HG02798 (cell line): ENCODE measurements around the gene TBC1D1.
"Not testable (repeated sequence)": the region's sequence is repeated elsewhere in the genome, so short reads cannot be mapped to it uniquely, and the experiment has no call there.

Source experiments
- ATAC-seq: cut with Tn5 transposase; IDR thresholded peaks from one replicate; pipeline ENCODE4 v1.9.1; 2021; ENCODE audit warnings: mild to moderate bottlenecking; ENCODE audit not compliant: unreplicated experiment, poor library complexity

TBC1D1 gene

DNA sequence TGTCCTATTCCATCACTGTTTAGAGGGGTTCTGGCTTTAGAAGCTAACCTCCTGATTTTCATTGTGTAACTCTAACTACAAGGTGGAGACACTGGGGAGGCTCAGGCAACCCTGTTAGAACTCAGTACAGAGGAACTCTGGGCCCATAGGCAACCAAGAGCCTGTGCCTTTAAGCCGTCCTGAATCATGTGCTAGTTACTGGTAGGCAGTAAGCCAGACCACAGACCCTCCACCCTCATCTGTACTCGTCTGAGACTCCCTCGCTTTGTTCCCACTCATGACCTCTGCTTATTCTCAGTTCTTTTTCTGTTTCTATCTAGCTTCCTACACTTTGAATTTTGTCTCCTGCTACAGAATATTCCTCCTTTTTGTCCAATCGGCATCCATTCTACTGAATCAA lies 31.4 kb downstream of the TBC1D1 start:
- no peak for ATAC-seq

DNA sequence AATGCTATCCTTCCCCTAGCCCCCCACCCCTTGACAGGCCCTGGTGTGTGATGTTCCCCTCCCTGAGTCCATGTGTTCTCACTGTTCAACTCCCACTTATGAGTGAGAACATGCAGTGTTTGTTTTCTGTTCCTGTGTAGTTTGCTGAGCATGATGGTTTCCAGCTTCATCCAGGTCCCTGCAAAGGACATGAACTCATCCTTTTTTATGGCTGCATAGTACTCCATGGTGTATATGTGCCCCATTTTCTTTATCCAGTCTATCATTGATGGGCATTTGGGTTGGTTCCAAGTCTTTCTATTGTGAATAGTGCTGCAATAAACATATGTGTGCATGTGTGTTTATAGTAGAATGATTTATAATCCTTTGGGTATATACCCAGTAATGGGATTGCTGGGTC lies 32.2 kb downstream of the TBC1D1 start:
- ATAC-seq: not testable (repeated sequence)

DNA sequence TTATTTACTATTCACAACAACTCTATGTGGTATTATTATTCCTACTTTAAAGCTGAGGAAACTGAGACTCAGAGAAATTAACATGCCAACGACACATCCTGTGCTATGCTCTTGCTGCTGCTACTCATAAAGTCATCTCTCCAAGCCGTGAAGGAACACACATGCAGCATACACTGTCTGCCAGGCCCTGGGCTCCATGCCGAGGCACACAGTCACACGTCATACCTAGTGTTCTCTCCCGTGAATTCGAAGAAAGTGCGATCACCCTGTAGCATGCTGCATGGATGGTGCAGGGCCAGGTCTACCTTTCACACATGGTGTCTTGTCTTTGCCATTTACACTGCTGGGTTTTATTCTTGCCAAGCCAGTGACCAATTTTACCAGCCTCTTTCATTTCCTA lies 34.1 kb downstream of the TBC1D1 start:
- ATAC-seq: no peak

DNA sequence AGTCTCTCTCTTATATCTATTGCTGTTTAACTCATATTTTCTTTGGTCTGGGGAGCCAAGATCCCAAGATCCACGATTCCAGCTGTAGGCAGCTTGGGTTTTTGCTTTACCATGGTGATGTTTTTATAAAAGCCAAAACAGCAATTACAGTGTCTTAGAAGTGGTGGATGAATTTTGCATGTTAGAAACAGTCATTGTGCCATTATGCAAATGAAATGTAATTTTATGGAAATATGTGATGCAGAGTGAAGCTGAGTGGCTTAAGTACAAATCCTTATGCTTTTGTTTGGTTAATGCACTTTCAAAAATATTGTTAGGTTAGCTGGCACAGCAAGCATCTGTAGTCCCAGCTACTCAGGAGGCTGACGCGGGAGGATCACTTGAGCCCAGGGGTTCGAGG lies 36.5 kb downstream of the TBC1D1 start:
- ATAC-seq: no peak

DNA sequence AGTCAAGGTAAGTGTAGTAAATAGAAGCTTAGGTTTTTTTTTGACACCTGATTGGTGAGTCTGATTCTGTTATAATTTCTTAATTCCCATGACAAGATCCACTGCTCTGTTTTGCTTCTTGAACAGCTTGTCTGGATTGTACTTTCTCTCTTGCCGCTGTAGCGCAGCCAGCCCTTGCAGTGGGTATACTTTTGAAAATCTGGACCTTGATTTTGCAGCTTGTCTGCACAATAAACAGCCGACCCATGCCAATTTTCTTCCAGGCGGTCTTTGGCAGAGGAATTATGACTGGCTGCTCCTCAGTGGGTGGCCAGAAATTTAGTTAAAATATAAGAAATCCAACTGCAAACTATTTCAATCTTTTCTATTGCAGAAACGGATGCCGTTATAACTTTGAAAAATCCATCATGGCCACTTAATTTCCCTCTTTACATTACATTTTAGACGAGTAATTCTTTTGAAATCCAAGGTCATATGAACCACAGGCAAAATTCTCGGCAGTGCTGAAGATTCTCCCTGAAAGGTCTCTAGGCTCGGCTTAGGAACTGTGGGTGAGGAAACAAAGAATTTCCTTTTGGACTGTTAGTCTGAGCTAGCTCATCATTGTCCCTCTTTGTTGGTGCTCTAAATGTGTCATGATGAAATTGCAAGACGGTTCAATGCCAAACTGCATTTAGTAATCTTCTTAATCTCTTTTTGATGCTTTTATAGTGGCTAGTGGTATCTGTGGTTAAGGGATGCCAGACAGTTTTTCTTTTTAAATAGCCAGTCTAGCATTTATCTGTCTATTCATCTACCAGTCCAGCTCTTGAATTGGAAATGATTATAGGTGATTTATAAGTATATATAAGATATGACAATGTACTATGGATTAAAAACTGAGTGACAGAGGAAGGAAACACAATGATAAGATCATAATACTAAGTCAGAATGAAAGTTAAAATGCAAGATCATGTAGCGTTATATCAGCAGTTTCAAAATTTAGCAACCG lies 37.8 kb downstream of the TBC1D1 start:
- no peak for ATAC-seq

DNA sequence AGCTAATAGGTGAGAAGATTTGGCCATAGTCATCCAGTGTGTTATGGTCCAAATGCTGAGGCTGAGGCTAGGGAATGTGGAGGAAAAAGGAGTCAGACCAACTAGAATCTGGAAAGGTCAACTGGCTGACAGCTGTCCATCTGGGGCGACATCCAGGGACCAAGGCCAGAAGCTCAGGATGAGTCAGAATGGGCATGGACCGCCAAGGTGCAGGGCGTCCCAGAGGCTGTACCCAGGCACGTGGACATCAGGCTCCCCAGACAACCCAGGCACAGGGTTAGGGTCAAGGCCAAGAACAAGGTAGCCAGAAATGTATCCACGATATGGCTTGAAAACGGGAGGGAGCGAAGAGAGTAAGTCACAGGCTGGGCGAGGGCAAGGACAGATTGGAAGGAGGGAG lies 43.2 kb downstream of the TBC1D1 start:
- ATAC-seq: no peak

DNA sequence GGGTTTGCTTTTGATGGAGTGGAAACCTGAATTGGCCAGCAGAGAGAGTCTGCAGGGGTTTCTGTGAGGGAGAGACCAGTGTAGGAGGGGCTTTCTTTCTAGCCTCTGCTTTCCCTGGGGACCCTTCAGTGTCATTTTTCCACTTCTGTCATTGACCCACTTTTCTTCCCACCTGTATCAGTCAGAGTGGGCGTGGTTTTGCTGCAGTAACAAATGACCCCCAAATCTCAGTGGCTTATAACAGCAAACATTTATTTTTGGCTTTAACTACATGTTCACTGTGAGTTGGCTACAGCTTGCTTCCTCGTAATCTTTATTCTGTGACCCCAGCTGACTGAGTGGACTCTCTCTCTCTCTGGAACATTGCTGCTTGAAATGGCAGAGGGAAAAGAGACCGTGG lies 43.7 kb downstream of the TBC1D1 start:
- ATAC-seq: no peak

DNA sequence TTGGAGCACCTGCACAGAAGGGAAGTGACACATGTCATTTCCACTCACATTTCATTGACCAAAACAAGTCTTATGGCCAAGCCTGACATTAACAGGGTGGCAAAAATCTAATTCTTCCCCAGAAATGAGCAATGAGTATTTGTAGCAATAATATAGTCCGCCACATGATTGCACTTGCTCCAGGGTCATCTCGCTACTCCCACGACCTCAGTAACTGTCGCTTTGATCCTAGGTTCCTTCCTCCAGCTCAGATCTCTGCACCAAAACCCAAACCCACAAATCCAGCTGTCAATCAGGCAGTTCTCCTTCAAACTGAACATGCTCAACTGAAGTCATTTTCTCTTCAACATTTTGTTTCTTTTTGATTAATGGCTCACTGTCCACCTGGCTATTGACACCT lies 44.1 kb downstream of the TBC1D1 start:
- no peak for ATAC-seq

DNA sequence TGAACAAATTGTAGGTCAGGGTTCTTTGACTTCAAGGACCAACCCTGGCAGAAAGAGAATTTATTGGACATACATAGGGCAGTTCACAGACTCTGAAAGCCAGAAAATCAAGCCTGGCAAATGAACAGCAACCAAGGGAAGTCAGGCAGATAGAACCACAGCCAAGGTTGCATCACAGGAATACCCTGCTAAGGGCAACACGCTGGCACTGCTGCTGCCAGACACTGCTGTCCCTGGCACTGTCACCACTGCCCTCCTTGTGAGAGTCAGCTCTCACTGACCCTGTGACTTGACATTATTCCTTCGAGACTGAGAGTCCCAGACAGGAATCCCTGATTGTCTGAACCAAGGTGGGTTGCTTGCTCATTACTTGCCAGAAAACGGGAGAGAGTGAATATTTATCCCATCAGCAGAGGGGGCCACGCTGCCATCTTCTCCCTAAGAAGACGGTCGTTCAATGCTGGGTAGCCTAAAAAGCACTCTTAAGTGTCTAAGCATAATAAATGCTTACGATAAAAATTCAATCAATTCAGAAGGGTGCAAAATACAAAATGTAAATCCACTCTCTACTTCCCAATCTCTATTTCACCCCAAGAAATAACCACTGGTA lies 46.1 kb downstream of the TBC1D1 start:
- ATAC-seq: no peak

DNA sequence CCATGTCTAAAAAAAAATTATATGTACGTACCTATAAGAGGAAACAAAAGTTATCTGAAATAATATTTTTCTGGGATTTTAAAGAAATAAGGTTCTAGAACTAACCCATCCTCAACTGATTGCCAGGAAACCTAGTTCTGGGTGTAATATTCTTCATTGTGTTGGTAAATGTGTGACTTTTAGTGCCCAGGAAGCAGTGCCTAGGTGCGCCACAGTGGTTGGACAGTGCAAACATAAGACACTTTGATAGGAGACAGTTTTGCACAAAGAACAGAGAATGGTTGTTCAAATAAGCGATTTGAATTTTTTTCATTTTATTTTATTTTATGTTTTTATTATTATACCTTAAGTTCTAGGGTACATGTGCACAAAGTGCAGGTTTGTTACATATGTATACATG lies 47.3 kb downstream of the TBC1D1 start:
- ATAC-seq: no peak

DNA sequence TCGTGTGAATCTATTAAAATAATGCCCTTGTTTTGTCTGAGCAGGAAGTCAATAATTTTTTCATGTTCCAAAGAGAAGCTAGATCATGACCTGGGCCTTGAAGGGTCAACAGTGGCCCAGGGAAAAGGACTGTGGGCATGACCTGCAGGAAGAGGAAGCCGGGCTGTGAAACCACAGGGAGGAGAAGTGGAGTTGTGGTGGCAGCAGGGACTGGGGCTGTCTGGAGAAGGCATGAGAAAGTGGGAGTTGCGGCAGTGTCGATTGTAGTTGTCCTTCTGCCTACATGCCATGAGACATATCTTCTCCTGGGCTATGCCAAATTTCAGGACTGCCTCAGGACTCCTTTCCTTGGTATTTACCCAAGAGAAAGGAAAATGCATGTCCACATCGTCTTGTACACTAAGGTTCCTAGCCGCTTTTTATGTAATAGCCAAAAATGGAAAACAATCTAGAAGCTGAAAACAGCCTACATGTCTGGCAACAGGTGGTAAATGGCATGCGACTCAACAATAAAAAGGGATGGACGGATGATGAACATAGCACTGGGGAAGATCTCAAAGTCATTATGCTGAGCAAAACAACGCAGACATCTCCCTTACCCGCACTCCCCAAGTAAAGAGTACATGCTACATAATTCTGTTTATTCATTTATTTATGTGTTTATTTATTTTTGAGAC lies 55.8 kb downstream of the TBC1D1 start:
- ATAC-seq: no peak

DNA sequence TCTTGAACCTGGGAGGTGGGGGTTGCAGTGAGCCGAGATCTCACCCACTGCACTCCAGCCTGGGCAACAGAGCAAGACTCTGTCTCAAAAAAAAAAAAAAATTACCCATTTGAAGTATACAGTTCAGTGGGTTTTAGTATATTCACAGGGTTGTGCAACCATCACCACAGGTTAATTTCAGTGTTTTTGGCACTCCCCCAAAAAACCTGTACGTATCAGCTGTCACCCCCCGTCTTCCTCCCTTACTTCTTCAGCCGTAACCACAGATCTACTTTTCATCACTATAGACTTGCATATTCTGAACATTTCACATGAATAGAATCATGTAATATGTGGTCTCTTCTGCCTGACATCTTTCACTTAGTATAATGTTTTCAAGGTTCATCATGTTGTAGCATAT lies 57.7 kb downstream of the TBC1D1 start:
- ATAC-seq: no peak

DNA sequence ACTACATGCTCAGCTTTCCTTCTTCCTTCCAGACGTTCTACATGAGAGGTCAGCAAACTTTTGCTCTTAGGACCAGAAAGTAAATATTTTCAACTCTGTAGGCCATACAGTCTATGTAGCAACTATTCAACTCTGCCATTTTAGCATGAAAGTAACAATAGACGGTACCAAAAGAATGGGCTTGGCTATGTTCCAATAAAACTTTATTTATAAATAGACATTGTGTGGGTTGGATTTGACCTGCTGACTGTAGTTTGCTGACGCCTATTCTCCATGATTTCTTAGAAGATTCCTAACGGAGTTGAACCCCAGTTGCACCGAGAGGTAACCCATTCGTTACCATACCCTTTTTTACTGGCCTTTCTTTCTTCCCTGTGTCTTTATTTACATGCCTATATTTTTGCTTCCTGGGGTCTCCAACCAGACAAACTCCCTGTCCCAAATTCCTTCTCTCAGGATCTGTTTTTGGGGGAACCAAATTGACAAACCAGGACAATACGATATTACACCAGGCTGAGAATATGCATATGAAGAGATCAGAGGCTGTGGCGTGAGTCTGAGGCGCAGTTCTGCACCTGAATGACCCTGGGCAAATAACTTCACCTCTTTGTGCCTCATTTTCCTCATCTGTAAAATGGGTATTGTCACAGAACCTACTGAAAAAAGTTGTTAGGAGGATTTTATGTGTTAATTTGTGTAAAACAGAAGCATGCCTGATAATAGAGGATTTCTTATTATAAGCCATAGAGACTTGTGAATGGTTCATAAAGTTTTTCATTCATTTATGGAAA lies 58.9 kb downstream of the TBC1D1 start:
- no peak for ATAC-seq

DNA sequence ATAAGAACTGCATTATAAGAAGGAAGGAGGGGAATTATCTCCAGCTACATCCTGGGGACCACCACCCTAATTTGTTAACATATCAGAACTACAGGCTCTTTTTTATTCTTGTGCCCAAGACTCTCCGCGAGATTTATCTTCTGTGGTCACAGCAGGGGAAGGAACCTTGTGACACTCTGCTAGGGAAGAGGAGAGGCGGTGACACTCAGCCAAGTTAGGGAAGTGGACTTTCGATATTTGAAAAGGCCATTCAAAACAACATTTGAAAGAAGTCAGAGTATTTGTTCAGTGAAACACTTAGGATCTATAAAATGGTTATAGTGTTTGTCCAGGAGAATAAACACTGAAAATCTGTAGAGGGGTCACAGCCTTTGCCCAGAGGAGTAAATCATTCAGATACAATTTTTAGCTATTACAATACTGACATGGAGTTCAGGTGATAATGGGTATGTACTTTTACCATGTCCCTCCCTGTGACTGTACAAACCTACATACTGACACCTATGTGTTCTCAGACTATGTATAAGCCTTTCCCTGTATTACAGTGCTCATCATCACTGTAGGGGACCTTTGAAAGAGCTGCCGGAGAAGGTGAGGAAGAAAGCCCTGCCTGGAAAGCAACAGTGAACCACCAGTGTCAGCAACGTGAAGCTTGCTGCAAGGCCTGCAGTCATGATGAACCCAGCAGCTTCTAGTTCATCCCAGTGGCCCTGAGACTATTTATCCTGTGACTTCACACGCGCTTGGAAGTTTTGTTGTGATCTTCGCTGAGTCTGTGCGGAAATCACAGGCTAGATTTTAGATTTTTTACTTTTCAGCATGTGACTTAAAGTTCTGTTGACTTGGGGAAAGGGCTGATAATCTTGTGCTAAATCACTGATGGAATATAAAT lies 60.8 kb downstream of the TBC1D1 start:
- ATAC-seq: no peak

DNA sequence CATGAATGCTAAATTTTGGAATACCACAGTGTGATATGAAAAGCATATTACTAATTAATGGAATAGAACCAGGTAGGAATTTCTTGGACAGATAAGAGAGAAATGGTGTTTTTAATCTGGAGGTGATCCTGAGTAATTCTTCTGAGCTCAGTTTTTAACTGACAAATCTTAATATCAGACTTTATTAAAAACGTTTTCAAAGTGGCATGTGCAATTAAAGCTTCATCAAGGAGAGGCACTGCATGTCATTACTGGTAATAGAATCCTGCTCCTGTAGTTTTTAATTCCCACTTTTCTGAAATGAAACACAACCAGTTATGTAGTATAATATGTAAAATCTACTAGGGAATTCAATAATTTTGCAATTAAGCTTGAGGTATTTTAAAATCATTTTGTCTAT lies 62.3 kb downstream of the TBC1D1 start:
- ATAC-seq: no peak

DNA sequence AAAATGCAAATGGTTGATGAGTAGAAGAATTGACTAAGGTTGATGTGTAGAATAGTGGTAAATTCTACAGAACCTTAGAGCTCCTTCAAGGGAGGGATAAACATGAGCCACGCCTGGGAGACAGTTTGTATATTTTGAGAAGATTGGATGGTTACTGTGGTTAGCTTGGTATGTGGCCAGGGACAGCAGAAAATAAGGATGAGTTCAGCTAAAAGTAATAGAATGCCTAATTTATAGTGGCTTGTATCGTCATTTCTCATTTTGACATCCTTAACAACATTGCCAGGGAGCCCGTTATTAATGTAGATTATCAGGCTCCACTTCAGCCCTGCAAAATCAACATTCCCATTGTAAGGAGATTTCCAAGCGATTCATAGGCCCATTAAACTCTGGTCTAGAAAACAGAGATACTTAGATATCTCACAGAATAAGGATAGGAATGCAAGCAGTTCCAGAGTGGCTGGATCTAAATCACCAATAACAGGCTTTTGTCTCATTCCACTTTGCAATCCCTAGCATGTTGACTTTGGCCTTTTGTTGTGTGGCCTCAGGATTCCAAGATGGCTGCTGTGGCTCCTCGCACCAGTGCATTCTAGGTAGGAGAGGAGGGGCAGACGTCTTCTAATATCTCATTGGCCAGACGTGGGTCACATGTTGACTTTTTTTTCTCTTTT lies 62.9 kb downstream of the TBC1D1 start:
- no peak for ATAC-seq

DNA sequence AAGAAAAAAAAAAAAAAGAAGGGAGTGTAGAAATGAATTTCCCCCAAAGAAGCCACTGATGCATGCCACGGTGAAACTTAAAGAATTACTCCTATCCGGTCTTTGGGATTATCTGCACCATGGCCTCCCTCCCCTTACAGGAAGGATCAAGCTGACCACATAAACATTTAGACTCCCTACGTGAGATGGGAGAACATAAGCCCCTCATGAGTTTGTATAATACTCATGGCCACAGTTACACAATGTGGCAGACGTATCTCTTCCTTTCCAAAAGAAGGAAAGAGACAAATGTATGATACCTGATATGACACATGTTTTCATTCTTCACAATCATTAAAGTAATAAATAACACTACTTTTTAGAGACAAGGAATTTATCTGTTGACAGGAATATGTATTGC lies 66.1 kb downstream of the TBC1D1 start:
- no peak for ATAC-seq

DNA sequence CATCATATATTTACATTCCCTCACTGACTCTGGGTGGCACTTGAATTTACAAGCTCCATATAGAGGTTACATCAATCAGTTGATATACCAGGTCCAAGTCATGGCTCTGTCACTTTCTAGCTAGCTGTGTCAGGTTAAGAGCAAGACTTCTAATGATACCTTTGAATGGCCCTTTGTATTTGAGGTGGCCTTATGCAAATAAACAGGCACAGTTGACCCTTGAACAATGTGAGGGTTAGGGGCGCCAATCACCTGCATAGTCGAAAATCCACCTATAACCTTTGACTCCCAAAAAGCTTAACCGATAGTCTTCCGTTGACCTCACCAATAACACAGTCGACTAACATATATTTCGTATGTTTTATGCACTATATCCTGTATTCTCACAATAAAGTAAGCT lies 68.0 kb downstream of the TBC1D1 start:
- ATAC-seq: no peak

DNA sequence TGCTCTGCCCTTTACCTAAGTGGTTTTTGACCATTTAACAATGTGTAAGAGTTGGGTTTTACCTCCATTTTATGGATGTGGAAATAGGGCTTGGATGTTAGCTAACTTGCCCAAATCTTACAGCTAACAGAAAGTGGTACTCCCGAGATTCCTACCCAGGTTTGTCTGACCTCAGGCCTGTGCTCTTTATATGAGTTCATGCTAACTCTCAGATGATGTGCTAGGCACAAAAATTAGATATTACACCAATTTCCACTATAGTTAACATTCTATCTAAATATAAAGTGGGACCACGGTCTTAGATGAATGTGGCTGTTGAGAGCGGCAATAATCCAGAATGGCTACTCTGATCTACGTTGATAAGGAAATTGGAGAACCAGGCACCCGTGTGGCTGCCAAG lies 69.2 kb downstream of the TBC1D1 start, which contains the start of gene PTTG2:
Gene PTTG2, plus strand, starts transcription at position 301 of the 400 bp plus-strand sequence. Its CDS starts 37 bp downstream, at position 338.
- no peak for ATAC-seq
